HG03095 (cell line): ENCODE results near the gene DUS1L.

ENCODE experiments used
- ATAC-seq: cut with Tn5 transposase; IDR thresholded peaks from one replicate; pipeline ENCODE4 v1.9.1; 2021; ENCODE audit warnings: moderate library complexity; ENCODE audit not compliant: unreplicated experiment

DUS1L gene

DNA sequence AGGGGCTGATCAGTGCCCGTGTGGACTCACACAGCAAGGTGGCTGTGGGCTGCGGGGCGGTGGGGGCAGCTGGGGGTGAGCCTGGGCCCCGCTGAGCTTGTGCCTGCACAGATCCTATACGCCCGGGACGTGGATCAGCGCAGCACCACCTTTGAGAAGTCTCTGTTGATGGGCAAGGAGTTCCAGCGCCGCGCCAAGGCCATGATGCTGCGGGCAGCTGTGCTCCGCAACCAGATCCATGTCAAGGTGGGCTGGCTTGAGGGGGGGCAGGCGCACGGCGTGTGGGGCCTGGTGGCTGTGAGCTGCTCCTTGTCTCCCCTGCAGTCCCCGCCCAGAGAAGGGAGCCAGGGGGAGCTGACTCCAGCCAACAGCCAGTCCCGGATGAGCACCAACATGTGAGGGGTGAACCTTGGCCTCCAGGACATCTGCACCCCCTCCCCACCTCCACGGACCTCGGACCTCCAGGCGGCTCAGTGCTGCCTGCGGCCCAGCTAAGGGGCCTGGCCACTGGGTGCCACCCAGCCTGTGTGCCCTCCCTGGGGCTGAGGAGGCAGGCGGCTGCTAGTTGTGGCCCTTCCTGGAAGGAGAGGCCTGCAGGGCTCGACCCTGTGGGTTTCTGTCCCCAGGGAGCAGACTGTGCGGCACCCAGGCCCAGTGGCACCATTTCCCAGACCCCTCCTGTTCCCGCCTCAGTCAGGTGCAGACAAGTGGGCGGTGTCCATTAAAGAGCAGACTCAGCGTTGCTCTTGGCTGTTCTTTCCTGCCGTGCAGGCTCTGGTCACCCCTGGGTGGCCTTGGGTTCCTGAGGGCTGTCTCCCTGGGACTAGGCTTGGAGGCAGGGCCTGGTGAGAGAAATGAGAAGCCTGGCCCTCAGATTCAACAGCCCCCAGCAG is 8.6 kb downstream of the DUS1L start:
- ATAC-seq, result no peak

DNA sequence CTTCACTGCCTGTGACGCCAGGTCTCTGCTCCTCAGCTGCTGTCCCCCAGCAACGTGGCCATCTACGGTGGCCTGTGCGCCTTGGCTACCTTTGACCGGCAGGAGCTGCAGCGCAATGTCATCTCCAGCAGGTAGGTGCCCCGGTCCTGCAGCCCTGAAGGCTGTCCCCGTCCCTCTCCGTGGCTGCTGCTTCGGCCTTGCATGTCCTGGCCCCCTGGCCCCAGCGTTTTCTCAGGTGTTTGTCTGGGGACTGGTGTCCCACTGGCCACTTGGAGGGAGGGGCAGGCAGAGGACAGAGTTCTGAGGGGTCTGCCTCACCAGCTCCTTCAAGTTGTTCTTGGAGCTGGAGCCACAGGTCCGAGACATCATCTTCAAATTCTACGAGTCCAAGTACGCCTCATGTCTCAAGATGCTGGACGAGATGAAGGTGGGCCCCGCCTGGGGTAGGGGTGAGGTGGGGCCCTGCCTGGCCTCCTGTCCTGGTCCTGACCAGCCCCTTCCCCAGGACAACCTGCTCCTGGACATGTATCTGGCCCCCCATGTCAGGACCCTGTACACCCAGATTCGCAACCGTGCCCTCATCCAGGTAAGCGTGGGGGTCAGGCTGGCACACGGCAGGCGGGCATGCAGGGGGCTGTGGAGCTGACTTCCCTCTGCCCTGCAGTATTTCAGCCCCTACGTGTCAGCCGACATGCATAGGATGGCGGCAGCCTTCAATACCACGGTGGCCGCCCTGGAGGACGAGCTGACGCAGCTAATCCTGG is 9.5 kb downstream of the DUS1L start:
- no peak for ATAC-seq

DNA sequence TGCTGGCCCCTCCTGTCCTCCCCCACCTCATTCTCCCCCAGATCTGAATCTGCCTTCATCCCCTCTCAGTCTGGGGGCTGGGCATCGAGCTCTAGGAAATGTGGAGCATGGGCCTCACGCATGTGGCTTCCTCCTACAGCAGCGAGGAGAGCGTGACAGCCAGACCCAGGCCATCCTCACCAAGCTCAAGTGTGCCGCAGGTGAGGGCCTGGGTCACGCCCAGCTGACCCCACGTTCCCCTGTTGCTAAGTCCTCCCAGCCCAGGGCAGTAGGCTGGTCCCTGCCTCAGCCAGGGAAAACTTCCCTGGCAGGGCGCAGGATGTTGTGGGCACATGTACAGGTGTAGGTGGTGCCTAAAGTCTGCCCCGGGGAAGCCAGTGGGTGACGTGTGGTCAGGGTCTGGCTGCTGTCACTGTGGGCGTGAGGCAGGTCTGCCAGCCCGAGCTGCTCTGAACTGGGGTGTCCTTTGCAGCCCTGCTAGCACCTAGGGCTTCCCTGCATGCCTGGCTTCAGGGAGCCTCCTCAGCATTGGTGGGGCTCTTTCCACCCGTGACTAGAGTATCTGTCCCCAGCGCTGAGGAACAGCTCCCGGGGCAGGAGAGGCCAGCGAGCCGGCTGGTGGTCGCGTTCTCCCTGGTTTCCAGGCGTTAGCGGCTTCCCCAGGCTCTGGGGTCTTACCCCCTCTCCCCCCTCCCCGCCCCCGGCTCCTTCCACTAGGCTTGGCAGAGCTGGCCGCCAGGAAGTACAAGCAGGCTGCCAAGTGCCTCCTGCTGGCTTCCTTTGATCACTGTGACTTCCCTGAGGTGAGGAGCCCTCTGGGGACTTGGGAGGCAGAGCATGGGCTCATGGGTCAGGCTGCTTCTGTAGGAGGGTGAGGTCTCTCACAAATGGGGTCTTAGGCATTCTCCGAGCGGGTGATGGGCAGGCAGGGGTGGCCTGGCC is 10.3 kb downstream of the DUS1L start:
- no peak for ATAC-seq

DNA sequence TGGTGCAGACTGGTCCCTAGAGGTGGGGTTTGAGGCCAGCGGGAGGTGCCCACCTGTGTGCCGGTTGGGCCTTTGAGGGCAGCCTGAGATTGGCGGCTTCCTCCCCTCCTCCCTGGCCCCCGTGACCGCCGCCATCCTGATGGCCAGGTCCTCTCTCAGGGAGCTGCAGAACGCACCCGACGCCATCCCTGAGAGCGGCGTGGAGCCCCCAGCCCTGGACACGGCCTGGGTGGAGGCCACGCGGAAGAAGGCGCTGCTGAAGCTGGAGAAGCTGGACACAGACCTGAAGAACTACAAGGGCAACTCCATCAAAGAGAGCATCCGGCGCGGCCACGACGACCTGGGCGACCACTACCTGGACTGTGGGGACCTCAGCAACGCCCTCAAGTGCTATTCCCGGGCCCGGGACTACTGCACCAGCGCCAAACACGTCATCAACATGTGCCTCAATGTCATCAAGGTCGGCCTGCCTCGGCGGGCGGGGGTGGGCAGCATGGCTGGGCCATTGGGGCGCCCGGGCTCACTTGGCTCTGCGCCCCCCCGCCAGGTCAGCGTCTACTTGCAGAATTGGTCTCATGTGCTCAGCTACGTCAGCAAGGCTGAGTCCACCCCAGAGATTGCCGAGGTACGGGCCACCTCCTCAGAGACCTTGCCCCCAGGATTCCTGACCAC is 11.1 kb downstream of the DUS1L start:
- no peak for ATAC-seq

DNA sequence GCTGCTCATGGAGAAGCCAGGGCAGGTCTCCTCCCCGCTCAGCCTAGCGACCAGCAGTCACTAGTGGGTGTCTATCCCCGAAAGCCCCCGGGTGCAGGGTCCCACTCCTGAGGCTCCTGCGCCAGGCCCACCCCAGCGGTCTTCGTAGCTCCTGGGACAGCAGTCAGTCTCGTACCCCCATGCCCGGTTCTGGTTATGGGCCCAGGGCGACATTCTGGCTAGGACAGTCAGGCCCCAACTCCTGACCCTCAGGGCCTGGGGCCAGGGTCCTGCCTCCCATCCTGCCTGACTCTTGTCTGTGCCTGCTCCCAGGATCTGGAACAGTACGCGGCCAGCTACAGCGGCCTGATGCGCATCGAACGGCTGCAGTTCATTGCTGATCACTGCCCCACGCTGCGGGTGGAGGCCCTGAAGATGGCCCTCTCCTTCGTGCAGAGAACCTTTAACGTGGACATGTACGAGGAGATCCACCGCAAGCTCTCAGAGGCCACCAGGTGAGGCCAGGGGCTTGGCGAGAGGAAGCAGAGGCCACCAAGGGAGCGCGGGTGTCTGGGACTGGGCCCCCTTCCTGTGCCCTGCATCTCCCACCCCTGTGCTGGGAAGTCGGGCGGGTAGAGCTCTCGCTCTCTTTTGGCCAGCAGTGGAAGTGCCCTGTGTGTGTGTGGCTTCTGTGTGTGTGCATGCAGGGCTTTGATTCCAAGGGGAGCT is 11.9 kb downstream of the DUS1L start:
- no peak for ATAC-seq

DNA sequence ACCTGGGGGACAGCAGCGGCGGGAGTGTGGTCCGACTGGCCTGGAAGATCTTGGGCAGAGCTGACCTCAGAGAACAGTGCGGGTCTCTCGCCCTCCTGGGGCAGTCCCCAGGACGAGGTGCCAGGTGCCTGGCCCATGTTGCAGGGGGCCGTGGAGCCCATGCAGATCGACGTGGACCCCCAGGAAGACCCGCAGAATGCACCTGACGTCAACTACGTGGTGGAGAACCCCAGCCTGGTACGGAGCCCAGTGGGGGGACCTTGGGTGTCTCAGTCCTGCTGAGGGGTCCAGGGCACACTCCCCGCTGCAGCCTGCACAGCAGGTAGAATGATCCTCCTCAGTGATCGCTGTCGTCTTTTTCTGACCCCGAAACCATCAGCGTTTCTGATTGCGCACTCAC is 12.5 kb downstream of the DUS1L start:
- no peak for ATAC-seq

DNA sequence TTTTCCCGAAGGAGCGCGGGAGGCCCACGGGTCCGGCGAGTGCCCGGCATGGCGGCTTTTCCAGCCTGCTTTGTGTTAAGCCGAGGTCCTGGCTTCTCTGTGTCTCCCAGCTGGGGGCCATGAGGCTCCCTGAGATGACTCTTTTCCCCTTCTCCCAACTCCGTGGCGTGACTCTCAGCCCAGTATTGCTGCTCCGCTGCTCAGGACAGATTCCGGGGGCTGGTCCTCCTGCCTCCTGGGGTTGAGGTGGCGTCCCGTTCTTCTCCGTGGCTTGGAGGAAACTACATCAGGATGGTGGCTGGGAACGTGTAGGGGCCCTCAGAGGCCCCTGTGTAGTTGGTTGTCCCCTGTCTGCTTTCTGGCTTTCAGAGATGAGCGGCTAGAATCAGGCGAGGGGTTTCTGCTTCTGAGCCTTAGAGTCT is 13.0 kb downstream of the DUS1L start:
- no peak for ATAC-seq

DNA sequence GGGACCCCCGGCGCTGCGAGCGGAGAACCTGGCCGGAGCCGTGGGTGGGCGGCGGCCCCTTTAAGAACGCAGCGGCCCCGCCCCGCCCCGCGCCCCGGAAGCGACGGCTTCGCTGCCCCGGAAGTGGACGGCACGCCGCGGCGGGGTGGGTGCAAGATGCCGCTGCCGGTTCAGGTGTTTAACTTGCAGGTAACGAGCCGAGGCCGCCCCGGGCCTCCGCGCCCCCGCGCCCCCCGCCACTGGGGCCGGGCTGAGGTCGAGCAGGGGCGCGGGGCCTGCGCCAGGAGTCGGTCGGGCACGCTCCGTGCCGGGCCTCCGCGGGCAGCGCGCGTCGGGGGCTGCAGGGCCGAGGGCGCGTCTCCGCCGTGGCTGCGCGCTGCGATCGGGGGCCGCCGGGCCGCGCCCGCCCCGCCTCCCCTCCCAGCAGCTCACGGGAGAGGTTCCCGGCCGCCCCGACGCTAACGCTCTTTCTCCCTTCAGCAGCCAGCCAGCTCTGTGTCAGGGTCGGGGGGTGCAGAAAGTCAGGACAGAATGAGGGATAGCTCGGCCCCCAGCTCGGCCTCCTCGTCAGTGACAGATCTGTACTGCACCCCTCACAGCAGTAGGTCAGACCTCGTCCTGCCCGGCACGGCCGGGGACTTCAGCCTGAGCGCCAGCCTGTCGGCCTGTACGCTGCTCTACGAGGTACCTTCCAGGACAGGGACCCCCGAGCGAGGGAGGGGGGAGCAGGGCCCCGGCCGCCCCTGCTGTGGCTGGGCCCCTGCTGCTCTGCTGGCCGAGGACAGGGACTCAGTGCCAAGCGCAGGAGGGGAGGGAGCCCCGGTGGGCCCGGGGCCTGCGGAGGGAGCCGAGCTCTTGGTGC is 13.6 kb downstream of the DUS1L start, which contains the start of the genes GPS1 and RFNG:
Gene GPS1 (plus strand): TSS at position 123 of the 862 bp plus-strand sequence. CDS start 34 bp downstream, at position 157.
Gene RFNG (minus strand): TSS at position 36 of the 862 bp plus-strand sequence. CDS start 45 bp downstream, outside the sequence.
- peak; percentile 61 for ATAC-seq

DNA sequence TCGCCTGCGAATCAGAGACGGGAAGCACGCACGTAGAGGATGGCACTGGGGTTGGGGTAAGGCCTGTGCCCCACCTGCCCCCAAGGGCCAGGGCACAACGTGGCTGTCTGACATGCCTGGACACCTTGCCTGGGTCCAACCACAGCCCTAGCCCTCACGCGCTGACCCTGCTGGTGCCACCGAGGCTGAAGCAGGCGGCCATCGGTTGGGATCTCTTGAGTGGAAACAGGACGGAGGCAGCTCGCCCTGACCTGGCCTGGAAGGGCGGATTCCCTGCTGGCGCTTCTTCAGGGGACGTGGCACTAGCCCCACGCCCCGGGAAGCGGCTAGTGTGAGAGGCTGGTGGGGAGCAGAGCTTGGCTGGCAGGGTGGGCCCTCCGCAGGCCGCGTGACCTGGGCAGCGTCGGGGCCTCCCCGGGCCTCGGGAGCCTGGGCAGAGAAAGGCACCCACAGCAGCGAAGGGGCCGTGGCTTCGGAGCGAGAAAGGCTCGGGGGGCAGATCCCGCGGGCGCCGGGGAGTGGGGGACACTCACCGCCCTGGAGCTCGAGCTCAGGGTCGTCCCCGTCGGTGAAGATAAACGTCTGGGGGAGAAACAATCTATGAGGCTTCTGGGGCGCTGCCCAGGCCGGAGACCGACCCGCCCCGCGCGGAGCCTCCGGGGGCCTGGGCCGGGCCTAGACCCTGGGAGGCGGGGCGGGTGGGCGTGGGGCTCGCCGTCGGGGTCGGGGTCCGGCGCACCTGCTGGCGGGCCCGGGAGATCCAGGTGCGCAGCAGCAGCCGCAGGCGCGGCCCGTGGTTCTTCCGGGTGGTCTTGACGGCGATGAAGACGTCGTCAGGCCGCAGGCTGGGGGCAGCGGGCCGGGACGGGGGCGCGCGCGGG is 14.6 kb downstream of the DUS1L start:
- ATAC-seq, result no peak

DNA sequence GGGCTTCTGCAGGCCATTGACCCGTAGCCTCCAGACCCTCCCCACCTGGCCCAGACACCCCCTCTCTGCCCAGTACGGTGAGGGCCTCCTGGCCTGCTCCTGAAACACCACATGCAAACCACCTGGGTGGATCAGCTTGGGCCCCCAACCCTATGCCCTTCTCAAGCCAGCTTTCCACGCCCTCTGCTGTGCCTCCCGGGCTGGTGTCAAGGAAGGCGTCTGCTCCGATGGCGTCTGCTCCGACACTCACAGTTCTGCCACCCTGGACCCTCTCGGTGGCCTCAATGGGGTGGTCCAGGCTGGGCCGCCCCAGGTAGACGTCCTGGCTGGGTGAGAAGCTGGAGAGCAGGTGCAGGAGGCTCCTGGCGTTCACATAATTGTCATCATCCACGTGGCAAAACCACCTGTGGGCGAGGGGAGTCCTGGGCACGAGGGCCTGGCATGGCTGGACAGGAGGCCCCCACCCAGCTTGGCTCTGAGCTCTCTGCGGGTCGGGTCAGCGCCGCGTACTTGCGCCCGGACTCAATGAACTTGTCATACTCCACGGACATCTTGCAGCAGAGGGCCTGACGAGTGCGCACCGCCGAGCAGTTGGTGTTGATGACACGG is 15.3 kb downstream of the DUS1L start:
- ATAC-seq, result no peak

DNA sequence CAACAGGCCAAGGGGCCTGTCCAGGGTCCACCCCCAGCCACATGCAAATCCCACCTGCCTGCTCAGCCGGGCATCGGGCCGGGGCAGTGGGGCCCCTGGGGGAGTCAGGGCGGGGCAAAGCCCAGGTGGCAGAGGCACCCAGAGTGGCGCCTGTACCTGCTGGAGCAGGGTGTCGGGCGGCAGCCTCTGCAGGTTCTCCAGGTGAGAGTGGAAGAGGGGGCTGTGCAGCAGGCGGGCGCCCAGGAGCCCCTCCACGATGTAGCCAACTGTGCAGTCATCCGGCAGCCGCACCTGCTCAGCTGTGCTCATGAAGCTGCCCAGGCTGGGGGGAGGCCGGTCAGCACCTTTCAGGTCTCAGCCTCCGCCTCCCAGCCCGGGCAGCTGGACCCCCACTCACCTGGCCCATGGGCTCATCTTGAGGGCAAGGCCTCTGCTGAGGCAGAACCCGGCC is 16.1 kb downstream of the DUS1L start:
- ATAC-seq, result no peak

DNA sequence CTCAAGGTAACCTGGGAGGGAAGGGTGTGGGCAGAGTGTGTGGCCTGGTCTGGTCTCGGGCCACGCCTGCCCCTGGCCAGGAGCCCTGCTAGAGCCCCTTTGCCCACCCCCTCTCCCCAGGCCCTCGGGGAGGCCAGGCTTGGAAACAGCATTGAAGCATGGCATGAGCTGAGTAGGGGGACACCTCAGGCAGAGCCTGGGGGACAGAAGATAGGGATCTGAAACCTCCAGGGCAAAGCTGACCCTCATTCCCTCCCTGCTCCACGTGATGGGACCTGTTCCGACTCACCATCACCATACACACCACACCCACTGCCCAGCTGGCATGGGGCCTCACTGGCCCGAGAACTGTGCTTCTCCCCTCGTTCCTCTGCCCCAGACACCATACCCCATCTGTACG is 16.5 kb downstream of the DUS1L start:
- no peak for ATAC-seq

DNA sequence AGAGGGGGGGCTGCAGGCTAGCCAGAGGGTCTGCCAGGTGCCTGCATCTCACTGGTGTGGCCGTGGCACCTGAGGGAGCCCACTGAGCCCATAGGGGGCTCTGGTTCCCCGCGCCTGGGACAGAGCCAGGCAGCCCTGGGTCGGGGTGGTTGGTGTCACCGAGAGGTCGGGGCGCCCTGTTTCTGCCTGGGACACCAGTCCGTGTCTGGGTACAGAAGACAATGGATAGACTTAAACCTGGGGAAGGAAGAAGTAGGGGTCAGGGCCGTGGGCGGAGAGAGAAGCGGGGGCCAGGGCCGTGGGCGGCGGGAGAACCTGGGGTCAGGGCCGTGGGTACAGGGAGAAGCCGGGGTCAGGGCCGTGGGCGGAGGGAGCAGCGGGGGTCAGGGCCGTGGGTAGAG is 17.0 kb downstream of the DUS1L start:
- ATAC-seq, result no peak

DNA sequence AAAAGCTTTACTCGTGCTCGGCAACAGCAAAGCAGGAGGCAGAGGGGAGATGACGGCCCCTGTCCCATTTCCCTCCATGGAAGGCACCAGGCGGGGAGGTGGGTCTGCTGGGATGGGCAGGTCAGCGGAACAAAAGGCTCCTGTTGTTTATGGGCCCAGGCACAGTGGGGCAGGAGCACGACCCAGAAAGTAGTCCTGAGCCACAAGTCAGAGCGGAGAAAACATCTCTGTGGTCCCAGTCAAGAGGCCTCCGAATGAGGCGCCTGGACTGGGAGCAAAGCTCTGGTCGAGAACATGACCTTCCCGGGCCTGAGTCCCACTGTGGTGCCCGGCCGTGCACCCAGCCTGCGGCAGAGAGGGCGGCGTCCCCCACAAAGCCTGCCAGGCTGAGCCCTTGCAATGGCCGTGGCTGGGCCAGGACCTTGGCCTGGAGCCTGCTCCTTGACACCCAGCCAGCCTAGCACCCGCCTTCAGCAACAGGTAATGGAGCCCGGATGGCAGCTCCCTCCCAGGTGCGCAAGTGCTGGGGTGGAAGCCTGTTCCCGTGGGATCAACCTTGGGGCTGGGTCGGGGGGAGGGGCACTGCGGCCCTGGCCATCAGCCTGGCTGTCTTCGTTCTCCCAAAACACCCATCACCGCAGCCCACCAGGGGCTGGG is 17.6 kb downstream of the DUS1L start:
- no peak for ATAC-seq

DNA sequence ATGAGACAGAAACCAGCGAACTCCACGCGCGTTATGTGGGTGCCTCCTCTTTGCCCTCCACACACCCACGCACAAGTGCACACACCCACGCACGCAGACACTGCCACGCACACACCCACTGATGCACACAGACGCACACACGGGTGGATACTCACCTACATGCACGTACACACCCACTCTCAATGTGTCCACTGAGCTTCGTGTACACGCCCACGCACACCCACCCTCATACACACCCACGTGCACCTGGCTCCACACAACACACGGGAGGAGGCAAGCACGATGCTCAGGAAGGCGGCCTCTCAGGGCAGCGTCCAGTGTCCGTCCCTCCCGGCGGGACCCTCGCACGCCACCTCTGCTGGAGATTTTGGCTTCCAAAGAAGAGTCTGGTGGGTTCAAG is 18.2 kb downstream of the DUS1L start:
- ATAC-seq, result no peak

DNA sequence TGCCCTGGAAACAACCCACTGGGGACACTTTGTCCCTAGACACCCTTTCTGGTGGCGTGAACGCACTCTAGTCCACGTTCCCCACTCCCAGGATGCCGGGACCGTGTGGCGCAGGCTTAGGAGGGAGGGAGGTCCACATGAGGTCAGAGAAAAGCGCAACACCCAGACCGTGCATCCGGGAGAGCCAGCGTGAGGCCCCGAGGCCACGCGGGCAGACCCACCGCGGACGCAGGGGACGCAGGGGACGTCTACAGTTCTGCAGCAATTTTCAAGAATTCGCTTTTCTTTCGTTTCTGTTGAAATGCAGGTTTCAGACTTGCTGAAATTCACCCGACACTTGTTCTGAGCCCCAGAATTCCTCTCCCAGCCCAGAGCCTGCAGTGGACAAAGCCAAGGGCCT is 18.7 kb downstream of the DUS1L start:
- no peak for ATAC-seq
